ENCODE data around the gene ENTPD1. TPM values are rescaled to one million over a fixed set of nuclear protein-coding genes. Genes with fewer than 3 reads are reported as not detected.

Gene ENTPD1
- total RNA-seq, 1 donor from 2014 or later, result 0.95 TPM

- H3K9ac ChIP-seq (ENCODE audit: low read length), result no peak overlapping the region
- no peaks in the 10 kb centered on the region for H3K36me3 Mint-ChIP-seq (ENCODE audit: low read depth, unreplicated experiment)
- H3K9me3 Mint-ChIP-seq (ENCODE audit: unreplicated experiment), result peaks cover 4% of the 10 kb centered on the region
- peaks cover 16% of the 10 kb centered on the region for H3K4me1 ChIP-seq (ENCODE audit: insufficient read depth, low read length)
- H3K27me3 Mint-ChIP-seq (ENCODE audit: low read depth, unreplicated experiment), result no peaks in the 10 kb centered on the region
- peaks cover 10% of the 10 kb centered on the region for H3K4me1 Mint-ChIP-seq (ENCODE audit: low read depth, unreplicated experiment)
- H3K79me2 ChIP-seq (ENCODE audit: insufficient read depth, low read length), result no peaks in the 10 kb centered on the region
- H3K9me3 ChIP-seq (ENCODE audit: insufficient read depth, low read depth, low read length), result no peaks in the 10 kb centered on the region
- H3K27ac Mint-ChIP-seq (ENCODE audit: unreplicated experiment), result no peak overlapping the region
- no peak overlapping the region for H3K4me2 ChIP-seq (ENCODE audit: low read length)
- no peaks in the 10 kb centered on the region for H3K27me3 ChIP-seq (ENCODE audit: insufficient read depth, low read length)
- H4K20me1 ChIP-seq (ENCODE audit: insufficient read depth, low read length), result no peaks in the 10 kb centered on the region
- no peak for TF ChIP-seq EZH2 (IDR thresholded peaks at IDR 0.05; ENCODE audit: insufficient read depth, low read length)
- TF ChIP-seq, protein P1, sequence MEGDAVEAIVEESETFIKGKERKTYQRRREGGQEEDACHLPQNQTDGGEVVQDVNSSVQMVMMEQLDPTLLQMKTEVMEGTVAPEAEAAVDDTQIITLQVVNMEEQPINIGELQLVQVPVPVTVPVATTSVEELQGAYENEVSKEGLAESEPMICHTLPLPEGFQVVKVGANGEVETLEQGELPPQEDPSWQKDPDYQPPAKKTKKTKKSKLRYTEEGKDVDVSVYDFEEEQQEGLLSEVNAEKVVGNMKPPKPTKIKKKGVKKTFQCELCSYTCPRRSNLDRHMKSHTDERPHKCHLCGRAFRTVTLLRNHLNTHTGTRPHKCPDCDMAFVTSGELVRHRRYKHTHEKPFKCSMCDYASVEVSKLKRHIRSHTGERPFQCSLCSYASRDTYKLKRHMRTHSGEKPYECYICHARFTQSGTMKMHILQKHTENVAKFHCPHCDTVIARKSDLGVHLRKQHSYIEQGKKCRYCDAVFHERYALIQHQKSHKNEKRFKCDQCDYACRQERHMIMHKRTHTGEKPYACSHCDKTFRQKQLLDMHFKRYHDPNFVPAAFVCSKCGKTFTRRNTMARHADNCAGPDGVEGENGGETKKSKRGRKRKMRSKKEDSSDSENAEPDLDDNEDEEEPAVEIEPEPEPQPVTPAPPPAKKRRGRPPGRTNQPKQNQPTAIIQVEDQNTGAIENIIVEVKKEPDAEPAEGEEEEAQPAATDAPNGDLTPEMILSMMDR (IDR thresholded peaks at IDR 0.05; ENCODE audit: insufficient read depth, low read depth, low read length), result no peak
- H3K4me3 ChIP-seq (ENCODE audit: insufficient read depth, low read depth, low read length), result no peak overlapping the region
- H3K27ac ChIP-seq (ENCODE audit: low read depth, low read length), result no peak overlapping the region
- H3K4me3 Mint-ChIP-seq (ENCODE audit: unreplicated experiment), result no peak overlapping the region
- no peak overlapping the region for H2AFZ ChIP-seq (ENCODE audit: low read depth, low read length)
- H3K36me3 ChIP-seq (ENCODE audit: insufficient read depth, low read length), result no peaks in the 10 kb centered on the region
- FAIRE-seq, result no peak
- DNase-seq (ENCODE audit: low read depth), result no peak
Measured at GRCh38 chr10:95739056-95739455, 16.9 kb upstream of the ENTPD1 start.

- Histone ChIP-seq H3K9me3 (ENCODE audit: insufficient read depth, low read depth, low read length) (no peaks in the 10 kb centered on the region), H2AFZ (ENCODE audit: low read depth, low read length) (peak overlapping the region; percentile 41), H3K4me3 (ENCODE audit: insufficient read depth, low read depth, low read length) (no peak overlapping the region), H3K4me1 (ENCODE audit: insufficient read depth, low read length) (peaks cover 16% of the 10 kb centered on the region), H3K9ac (ENCODE audit: low read length) (no peak overlapping the region), H3K27ac (ENCODE audit: low read depth, low read length) (peak overlapping the region; percentile 48), H3K4me2 (ENCODE audit: low read length) (peak overlapping the region; percentile 43), H3K27me3 (ENCODE audit: insufficient read depth, low read length) (no peaks in the 10 kb centered on the region), H3K79me2 (ENCODE audit: insufficient read depth, low read length) (no peaks in the 10 kb centered on the region), H4K20me1 (ENCODE audit: insufficient read depth, low read length) (no peaks in the 10 kb centered on the region), H3K36me3 (ENCODE audit: insufficient read depth, low read length) (no peaks in the 10 kb centered on the region)
- Mint-ChIP-seq H3K27ac (ENCODE audit: unreplicated experiment) (peak overlapping the region; percentile 88), H3K36me3 (ENCODE audit: low read depth, unreplicated experiment) (no peaks in the 10 kb centered on the region), H3K4me3 (ENCODE audit: unreplicated experiment) (no peak overlapping the region), H3K4me1 (ENCODE audit: low read depth, unreplicated experiment) (peaks cover 10% of the 10 kb centered on the region), H3K27me3 (ENCODE audit: low read depth, unreplicated experiment) (no peaks in the 10 kb centered on the region), H3K9me3 (ENCODE audit: unreplicated experiment) (peaks cover 6% of the 10 kb centered on the region)
- FAIRE-seq, result no peak
- TF ChIP-seq EZH2 (IDR thresholded peaks at IDR 0.05; ENCODE audit: insufficient read depth, low read length), result no peak
- TF ChIP-seq, protein P1 (IDR thresholded peaks at IDR 0.05; ENCODE audit: insufficient read depth, low read depth, low read length), result peak; percentile 31
- peak; percentile 67 for DNase-seq (ENCODE audit: low read depth)
Measured at GRCh38 chr10:95741807-95742467, 14.0 kb upstream of the ENTPD1 start.

GRCh38 chr10:95742485-95742884 lies 13.5 kb upstream of the ENTPD1 start:
- Mint-ChIP-seq H3K4me1 (ENCODE audit: low read depth, unreplicated experiment) (peaks cover 10% of the 10 kb centered on the region), H3K27me3 (ENCODE audit: low read depth, unreplicated experiment) (no peaks in the 10 kb centered on the region), H3K9me3 (ENCODE audit: unreplicated experiment) (peaks cover 4% of the 10 kb centered on the region), H3K27ac (ENCODE audit: unreplicated experiment) (peak overlapping the region; percentile 88), H3K36me3 (ENCODE audit: low read depth, unreplicated experiment) (no peaks in the 10 kb centered on the region), H3K4me3 (ENCODE audit: unreplicated experiment) (no peak overlapping the region)
- Histone ChIP-seq H3K4me3 (ENCODE audit: insufficient read depth, low read depth, low read length) (no peak overlapping the region), H3K79me2 (ENCODE audit: insufficient read depth, low read length) (no peaks in the 10 kb centered on the region), H3K9ac (ENCODE audit: low read length) (no peak overlapping the region), H3K27ac (ENCODE audit: low read depth, low read length) (peak overlapping the region; percentile 48), H2AFZ (ENCODE audit: low read depth, low read length) (peak overlapping the region; percentile 41), H3K36me3 (ENCODE audit: insufficient read depth, low read length) (no peaks in the 10 kb centered on the region), H3K4me1 (ENCODE audit: insufficient read depth, low read length) (peaks cover 16% of the 10 kb centered on the region), H4K20me1 (ENCODE audit: insufficient read depth, low read length) (no peaks in the 10 kb centered on the region), H3K27me3 (ENCODE audit: insufficient read depth, low read length) (no peaks in the 10 kb centered on the region), H3K4me2 (ENCODE audit: low read length) (peak overlapping the region; percentile 43), H3K9me3 (ENCODE audit: insufficient read depth, low read depth, low read length) (no peaks in the 10 kb centered on the region)
- TF ChIP-seq, protein P1 (IDR thresholded peaks at IDR 0.05; ENCODE audit: insufficient read depth, low read depth, low read length), result no peak
- TF ChIP-seq EZH2 (IDR thresholded peaks at IDR 0.05; ENCODE audit: insufficient read depth, low read length), result no peak
- FAIRE-seq (no peak), DNase-seq (ENCODE audit: low read depth) (peak; percentile 41)
